ENCODE results near the gene NCKAP5.

Gene NCKAP5

GRCh38 chr2:133287709-133288108 lies 280.6 kb downstream of the NCKAP5 start:
- DNase-seq (ENCODE audit: low read depth in 2 of 3, low spot score in 2 of 3), result no peak

GRCh38 chr2:133286326-133286922 lies 281.8 kb downstream of the NCKAP5 start:
- no peak for DNase-seq (ENCODE audit: low read depth in 2 of 3, low spot score in 2 of 3)

GRCh38 chr2:133273031-133273430 lies 295.2 kb downstream of the NCKAP5 start:
- DNase-seq (ENCODE audit: low read depth in 2 of 3, low spot score in 2 of 3), result no peak

- no peak for DNase-seq (ENCODE audit: low read depth in 2 of 3, low spot score in 2 of 3)
Observed at GRCh38 chr2:133271105-133271504, 297.2 kb downstream of the NCKAP5 start.

- no peak for DNase-seq (ENCODE audit: low read depth in 2 of 3, low spot score in 2 of 3)
Observed at GRCh38 chr2:133270550-133270949, 297.7 kb downstream of the NCKAP5 start.

- no peak for DNase-seq (ENCODE audit: low read depth in 2 of 3, low spot score in 2 of 3)
Observed at GRCh38 chr2:133266926-133267590, 301.2 kb downstream of the NCKAP5 start.

- no peak for DNase-seq (ENCODE audit: low read depth in 2 of 3, low spot score in 2 of 3)
Observed at GRCh38 chr2:133266041-133266925, 302.0 kb downstream of the NCKAP5 start.

GRCh38 chr2:133265432-133265949 lies 302.8 kb downstream of the NCKAP5 start:
- no peak for DNase-seq (ENCODE audit: low read depth in 2 of 3, low spot score in 2 of 3)

- no peak for DNase-seq (ENCODE audit: low read depth in 2 of 3, low spot score in 2 of 3)
Observed at GRCh38 chr2:133264989-133265401, 303.3 kb downstream of the NCKAP5 start.

GRCh38 chr2:133262893-133263292 lies 305.4 kb downstream of the NCKAP5 start:
- DNase-seq (ENCODE audit: low read depth in 2 of 3, low spot score in 2 of 3), result no peak

- DNase-seq (ENCODE audit: low read depth in 2 of 3, low spot score in 2 of 3), result no peak
Observed at GRCh38 chr2:133255360-133255759, 312.9 kb downstream of the NCKAP5 start.

GRCh38 chr2:133253793-133254192 lies 314.5 kb downstream of the NCKAP5 start:
- DNase-seq (ENCODE audit: low read depth in 2 of 3, low spot score in 2 of 3), result no peak

- no peak for DNase-seq (ENCODE audit: low read depth in 2 of 3, low spot score in 2 of 3)
Observed at GRCh38 chr2:133252780-133253355, 315.4 kb downstream of the NCKAP5 start.

- DNase-seq (ENCODE audit: low read depth in 2 of 3, low spot score in 2 of 3), result no peak
Observed at GRCh38 chr2:133249362-133249761, 318.9 kb downstream of the NCKAP5 start.

- DNase-seq (ENCODE audit: low read depth in 2 of 3, low spot score in 2 of 3), result no peak
Observed at GRCh38 chr2:133248264-133248663, 320.0 kb downstream of the NCKAP5 start.

GRCh38 chr2:133247631-133248030 lies 320.6 kb downstream of the NCKAP5 start:
- no peak for DNase-seq (ENCODE audit: low read depth in 2 of 3, low spot score in 2 of 3)

- no peak for DNase-seq (ENCODE audit: low read depth in 2 of 3, low spot score in 2 of 3)
Observed at GRCh38 chr2:133241224-133241571, 327.1 kb downstream of the NCKAP5 start.

- no peak for DNase-seq (ENCODE audit: low read depth in 2 of 3, low spot score in 2 of 3)
Observed at GRCh38 chr2:133240491-133241223, 327.6 kb downstream of the NCKAP5 start.

- no peak for DNase-seq (ENCODE audit: low read depth in 2 of 3, low spot score in 2 of 3)
Observed at GRCh38 chr2:133235968-133236367, 332.3 kb downstream of the NCKAP5 start.

GRCh38 chr2:133232556-133232955 lies 335.7 kb downstream of the NCKAP5 start:
- no peak for DNase-seq (ENCODE audit: low read depth in 2 of 3, low spot score in 2 of 3)

- no peak for DNase-seq (ENCODE audit: low read depth in 2 of 3, low spot score in 2 of 3)
Observed at GRCh38 chr2:133231264-133231663, 337.0 kb downstream of the NCKAP5 start.
